HG03064 (cell line): Measurements from ENCODE around the gene ING1.
"Not testable (repeated sequence)": the region's sequence is repeated elsewhere in the genome, so short reads cannot be mapped to it uniquely, and the experiment has no call there.

ENCODE experiments used
- ATAC-seq: cut with Tn5 transposase; IDR thresholded peaks from one replicate; pipeline ENCODE4 v1.9.1; 2021; ENCODE audit warnings: low read depth; ENCODE audit not compliant: unreplicated experiment

The ING1 gene, protein sequence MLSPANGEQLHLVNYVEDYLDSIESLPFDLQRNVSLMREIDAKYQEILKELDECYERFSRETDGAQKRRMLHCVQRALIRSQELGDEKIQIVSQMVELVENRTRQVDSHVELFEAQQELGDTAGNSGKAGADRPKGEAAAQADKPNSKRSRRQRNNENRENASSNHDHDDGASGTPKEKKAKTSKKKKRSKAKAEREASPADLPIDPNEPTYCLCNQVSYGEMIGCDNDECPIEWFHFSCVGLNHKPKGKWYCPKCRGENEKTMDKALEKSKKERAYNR

DNA sequence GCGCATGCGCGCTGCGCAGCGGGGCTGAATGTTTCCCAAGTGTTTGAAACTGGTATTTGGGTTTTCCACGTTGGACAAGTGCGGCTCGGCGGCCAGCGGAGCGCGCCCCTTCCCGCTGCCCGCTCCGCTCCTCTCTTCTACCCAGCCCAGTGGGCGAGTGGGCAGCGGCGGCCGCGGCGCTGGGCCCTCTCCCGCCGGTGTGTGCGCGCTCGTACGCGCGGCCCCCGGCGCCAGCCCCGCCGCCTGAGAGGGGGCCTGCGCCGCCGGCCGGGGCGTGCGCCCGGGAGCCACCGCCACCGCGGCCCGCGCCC is at the start of gene ING1:
Gene ING1 (plus strand): TSS at position 59 of the 311 bp plus-strand sequence. CDS start 450 bp downstream, outside the sequence.
- no peak for ATAC-seq

- no peak for ATAC-seq
Observed at GRCh38 chr13:110664041-110664440, 49.5 kb upstream of the ING1 start.

DNA sequence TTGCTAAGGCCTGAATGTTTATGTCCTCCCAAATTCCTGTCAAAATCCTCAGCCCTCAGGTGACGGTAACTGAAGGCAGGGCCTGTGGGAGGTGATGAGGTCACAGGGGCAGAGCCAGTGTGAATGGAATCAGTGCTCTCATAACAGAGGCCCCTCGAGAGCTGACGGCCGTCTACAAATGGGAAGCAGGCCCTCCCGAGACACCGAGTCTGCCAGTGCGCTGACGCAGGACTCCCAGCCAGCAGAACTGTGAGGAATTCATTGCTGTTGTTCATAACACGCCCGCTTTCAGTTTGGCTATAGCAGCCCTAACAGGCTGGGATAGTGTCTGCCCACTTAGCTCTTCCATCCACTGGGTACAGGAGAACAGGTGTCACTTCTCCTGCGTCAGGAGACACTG is 48.8 kb upstream of the ING1 start:
- no peak for ATAC-seq

- ATAC-seq = no peak
Observed at GRCh38 chr13:110665491-110666254, 47.8 kb upstream of the ING1 start.

GRCh38 chr13:110666255-110666533 is 47.3 kb upstream of the ING1 start:
- ATAC-seq = no peak

DNA sequence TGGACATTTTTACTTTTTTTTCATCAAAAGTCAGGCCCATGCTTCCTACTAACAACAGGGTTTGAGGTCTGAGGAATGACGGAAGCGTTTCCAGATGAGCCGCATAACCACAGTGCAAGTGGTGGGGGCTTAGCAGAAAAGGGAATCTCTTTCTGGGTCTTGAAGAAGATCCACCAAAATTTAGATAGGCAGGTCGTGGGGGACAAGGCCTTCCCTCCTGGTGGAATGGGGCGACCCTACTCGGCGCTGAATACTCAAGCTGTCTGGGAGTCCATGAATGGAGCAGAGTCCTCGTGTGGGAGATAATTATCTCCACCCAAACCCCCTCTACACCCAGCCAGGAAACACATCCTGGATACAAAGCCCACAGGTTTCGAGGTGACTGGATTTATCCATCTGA is 44.5 kb upstream of the ING1 start:
- no peak for ATAC-seq

DNA sequence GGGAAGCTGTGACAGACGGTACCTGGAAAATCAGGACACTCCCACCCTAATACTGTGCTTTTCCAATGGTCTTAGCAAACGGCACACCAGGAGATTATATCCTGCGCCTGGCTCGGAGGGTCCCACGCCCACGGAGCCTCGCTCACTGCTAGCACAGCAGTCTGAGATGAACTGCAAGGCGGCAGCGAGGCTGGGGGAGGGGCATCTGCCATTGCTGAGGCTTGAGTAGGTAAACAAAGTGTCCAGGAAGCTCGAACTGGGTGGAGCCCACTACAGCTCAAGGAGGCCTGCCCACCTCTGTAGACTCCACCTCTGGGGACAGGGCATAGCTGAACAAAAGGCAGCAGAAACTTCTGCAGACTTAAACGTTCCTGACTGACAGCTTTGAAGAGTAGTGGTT is 43.7 kb upstream of the ING1 start:
- ATAC-seq = not testable (repeated sequence)

- peak; percentile 80 for ATAC-seq
Observed at GRCh38 chr13:110676595-110677587, 36.6 kb upstream of the ING1 start.

- no peak for ATAC-seq
Observed at GRCh38 chr13:110677731-110678545, 35.6 kb upstream of the ING1 start.

- no peak for ATAC-seq
Observed at GRCh38 chr13:110680852-110681251, 32.6 kb upstream of the ING1 start.

GRCh38 chr13:110681868-110682550 is 31.5 kb upstream of the ING1 start:
- no peak for ATAC-seq

DNA sequence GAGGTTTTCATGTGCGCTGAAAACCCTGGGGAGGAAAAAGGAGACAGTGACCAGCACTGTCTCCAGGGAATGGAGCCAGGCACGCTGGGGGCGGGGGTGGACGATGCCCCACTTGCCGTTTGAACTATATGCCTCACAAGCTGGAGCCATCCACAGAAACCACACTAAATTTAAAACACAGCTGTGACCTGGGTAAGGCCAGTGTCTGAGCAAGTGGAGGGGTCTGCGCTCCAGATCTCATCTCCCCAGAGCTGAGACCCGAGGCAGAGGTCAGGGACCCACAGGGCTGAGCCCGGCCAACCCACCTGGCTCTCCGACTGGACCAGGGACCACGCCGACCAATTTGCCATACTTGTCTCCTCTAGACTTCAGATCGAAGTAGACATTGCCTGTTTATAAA is 30.8 kb upstream of the ING1 start:
- no peak for ATAC-seq

DNA sequence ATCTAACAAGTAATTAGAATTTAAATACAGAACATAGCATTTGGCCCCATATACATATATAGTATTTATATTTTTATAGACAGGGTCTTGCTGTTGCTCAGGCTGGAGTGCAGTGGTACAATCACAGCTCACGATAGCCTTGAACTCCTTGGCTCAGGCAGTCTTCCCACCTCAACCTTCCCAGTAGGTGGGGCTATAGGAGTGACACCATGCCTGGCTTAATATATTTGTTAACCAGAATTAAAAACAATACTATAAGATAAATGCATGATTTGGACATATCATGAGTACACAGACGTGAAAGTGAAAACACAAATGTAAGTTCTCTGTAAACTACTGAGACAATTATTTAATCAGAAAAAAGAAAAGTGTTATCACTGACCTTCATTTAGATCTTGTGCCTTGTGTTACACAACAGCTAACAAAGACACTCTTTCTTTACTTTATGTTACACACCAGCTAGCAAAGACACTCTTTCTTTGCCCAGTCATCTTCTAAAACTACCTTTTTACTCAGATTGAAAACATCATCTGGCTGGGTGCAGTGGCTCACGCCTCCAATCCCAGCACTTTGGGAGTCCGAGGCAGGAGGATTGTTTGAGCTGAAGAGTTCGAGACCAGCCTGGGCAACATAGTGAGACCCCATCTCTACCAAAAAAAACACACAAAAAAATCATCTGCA is 30.2 kb upstream of the ING1 start:
- ATAC-seq = no peak

- ATAC-seq = no peak
Observed at GRCh38 chr13:110683921-110684320, 29.6 kb upstream of the ING1 start.

- no peak for ATAC-seq
Observed at GRCh38 chr13:110684388-110685056, 29.0 kb upstream of the ING1 start.

DNA sequence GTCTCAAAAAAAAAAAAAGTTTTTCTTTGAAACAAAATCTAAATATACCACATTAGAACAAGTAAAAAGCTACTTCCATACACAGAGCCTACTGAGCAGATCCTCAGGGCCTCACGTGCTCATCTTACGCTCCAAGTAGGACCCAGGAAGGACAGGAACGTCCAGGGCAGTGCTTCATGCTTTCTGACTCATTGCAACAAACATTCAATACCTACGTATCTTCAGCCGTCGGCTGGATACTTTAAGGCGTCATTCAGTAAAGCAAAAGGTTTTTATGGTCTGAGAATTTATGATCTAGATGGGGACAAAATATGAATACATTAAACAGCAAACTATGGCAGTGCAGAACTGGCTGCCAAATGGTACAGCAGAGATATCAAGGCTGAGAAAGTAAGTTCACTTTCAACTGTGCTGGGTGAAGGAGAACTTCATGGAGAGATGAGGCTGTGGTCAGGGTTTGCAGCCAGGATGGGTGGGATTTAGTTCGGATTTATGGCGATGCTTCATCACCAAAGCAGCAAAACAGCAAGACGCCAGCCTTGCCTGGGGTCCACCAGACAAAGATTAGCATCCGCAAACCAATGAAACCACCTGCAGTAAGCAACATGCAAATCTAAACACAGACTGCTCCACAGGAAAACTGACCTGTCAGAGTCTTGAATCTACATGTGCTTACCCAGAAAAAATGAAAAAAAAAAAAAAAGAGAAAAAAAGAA is 28.0 kb upstream of the ING1 start:
- ATAC-seq = no peak

DNA sequence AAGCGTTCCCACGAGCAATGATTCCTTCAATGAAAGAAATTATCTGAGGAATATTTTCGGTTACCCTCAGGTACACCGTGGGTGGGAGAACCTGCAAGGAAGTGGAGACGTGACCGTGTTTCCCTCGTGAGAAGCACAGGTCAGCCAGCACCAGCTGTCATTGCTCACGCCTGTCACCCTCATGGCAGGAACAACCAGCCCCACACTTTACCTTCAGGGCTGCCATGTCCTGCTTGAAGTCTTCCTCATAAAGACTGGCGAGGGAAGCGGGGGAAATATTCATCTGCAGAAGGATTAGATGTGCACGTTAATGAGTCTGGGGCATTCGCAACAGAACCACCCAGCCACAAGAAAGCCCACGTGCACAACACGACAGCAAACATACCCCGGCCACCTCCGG is 25.8 kb upstream of the ING1 start:
- ATAC-seq = no peak

- ATAC-seq = no peak
Observed at GRCh38 chr13:110689041-110689440, 24.5 kb upstream of the ING1 start.
